ENCODE results near the gene CACYBP. TPM values are rescaled to one million over a fixed set of nuclear protein-coding genes. Genes with fewer than 3 reads are reported as not detected.
A peak's percentile ranks its signal among the peaks of the same experiment; 100 is the strongest.

The CACYBP gene
- total and polyA plus RNA-seq, 2 of the 13 experiments (the other 11 are each of a cell fraction or from before 2014, with no cell fraction given), result 18.4 to 183 TPM

GRCh38 chr1:174953285-174954072 is 46.3 kb upstream of the CACYBP start (continued):
- TF ChIP-seq, protein P1, sequence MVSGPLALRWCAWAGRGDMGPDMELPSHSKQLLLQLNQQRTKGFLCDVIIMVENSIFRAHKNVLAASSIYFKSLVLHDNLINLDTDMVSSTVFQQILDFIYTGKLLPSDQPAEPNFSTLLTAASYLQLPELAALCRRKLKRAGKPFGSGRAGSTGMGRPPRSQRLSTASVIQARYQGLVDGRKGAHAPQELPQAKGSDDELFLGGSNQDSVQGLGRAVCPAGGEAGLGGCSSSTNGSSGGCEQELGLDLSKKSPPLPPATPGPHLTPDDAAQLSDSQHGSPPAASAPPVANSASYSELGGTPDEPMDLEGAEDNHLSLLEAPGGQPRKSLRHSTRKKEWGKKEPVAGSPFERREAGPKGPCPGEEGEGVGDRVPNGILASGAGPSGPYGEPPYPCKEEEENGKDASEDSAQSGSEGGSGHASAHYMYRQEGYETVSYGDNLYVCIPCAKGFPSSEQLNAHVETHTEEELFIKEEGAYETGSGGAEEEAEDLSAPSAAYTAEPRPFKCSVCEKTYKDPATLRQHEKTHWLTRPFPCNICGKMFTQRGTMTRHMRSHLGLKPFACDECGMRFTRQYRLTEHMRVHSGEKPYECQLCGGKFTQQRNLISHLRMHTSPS (CRISPR knock-in tag; IDR thresholded peaks at IDR 0.05; ENCODE audit: low read depth), result no peak
- TF ChIP-seq, protein P2, sequence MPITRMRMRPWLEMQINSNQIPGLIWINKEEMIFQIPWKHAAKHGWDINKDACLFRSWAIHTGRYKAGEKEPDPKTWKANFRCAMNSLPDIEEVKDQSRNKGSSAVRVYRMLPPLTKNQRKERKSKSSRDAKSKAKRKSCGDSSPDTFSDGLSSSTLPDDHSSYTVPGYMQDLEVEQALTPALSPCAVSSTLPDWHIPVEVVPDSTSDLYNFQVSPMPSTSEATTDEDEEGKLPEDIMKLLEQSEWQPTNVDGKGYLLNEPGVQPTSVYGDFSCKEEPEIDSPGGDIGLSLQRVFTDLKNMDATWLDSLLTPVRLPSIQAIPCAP (CRISPR knock-in tag; IDR thresholded peaks at IDR 0.05; ENCODE audit: low read depth), result no peak
- TF ChIP-seq KDM5B (CRISPR knock-in tag; IDR thresholded peaks at IDR 0.05; ENCODE audit: borderline replicate concordance) (no peak), ZNF83 (CRISPR knock-in tag; IDR thresholded peaks at IDR 0.05; ENCODE audit: borderline replicate concordance) (no peak), TEAD3 (CRISPR knock-in tag; optimal IDR thresholded peaks at IDR 0.05; ENCODE audit: borderline replicate concordance) (peak; percentile 43), PHF20 (CRISPR knock-in tag; IDR thresholded peaks at IDR 0.05) (no peak), EP300 (IDR thresholded peaks at IDR 0.05; ENCODE audit: low read depth in 2 of 2, low read length in 2 of 2) (peak in 1 of 2 experiments; percentile 59; a peak in 1 of 4 replicates), EP300 (CRISPR knock-in tag; IDR thresholded peaks at IDR 0.05; ENCODE audit: borderline replicate concordance) (no peak), HMG20A (CRISPR knock-in tag; IDR thresholded peaks at IDR 0.05; ENCODE audit: borderline replicate concordance) (0 out of 2 replicates have a peak, but pooled peaks have one; percentile 31), HES4 (CRISPR knock-in tag; IDR thresholded peaks at IDR 0.05; ENCODE audit: borderline replicate concordance) (no peak), PPARG (CRISPR knock-in tag; conservative IDR thresholded peaks at IDR 0.05) (0 out of 2 replicates have a peak, but pooled peaks have one; percentile 15), SOX5 (CRISPR knock-in tag; IDR thresholded peaks at IDR 0.05; ENCODE audit: borderline replicate concordance) (peak; percentile 59; the same call in 1 of the 2 replicates), HNF4G (IDR thresholded peaks at IDR 0.05; ENCODE audit: borderline replicate concordance, low read depth, low read length) (peak; percentile 73; the same call in 1 of the 2 replicates), HNF4G (CRISPR knock-in tag; IDR thresholded peaks at IDR 0.05; ENCODE audit: borderline replicate concordance, low read depth) (no peak)
- TF ChIP-seq, protein P3, sequence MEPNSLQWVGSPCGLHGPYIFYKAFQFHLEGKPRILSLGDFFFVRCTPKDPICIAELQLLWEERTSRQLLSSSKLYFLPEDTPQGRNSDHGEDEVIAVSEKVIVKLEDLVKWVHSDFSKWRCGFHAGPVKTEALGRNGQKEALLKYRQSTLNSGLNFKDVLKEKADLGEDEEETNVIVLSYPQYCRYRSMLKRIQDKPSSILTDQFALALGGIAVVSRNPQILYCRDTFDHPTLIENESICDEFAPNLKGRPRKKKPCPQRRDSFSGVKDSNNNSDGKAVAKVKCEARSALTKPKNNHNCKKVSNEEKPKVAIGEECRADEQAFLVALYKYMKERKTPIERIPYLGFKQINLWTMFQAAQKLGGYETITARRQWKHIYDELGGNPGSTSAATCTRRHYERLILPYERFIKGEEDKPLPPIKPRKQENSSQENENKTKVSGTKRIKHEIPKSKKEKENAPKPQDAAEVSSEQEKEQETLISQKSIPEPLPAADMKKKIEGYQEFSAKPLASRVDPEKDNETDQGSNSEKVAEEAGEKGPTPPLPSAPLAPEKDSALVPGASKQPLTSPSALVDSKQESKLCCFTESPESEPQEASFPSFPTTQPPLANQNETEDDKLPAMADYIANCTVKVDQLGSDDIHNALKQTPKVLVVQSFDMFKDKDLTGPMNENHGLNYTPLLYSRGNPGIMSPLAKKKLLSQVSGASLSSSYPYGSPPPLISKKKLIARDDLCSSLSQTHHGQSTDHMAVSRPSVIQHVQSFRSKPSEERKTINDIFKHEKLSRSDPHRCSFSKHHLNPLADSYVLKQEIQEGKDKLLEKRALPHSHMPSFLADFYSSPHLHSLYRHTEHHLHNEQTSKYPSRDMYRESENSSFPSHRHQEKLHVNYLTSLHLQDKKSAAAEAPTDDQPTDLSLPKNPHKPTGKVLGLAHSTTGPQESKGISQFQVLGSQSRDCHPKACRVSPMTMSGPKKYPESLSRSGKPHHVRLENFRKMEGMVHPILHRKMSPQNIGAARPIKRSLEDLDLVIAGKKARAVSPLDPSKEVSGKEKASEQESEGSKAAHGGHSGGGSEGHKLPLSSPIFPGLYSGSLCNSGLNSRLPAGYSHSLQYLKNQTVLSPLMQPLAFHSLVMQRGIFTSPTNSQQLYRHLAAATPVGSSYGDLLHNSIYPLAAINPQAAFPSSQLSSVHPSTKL (CRISPR knock-in tag; IDR thresholded peaks at IDR 0.05), result peak; percentile 39; the same call in 1 of the 2 replicates

All from HepG2 (cell line).